ENCODE measurements around the gene CAMK1G. TPM values are rescaled to one million over a fixed set of nuclear protein-coding genes. Genes with fewer than 3 reads are reported as not detected.

CAMK1G gene
- total and polyA plus RNA-seq, 2 experiments from 2014 or later: 0.11 TPM; not detected in 1

GRCh38 chr1:209577346-209577745 lies 6.2 kb upstream of the CAMK1G start:
- TF ChIP-seq EZH2 (IDR thresholded peaks at IDR 0.05; ENCODE audit: insufficient read depth, poor library complexity, severe bottlenecking) (no peak), EZH2phosphoT487 (IDR thresholded peaks at IDR 0.05; ENCODE audit: insufficient read depth, low read depth) (no peak)
- no peak overlapping the region for H3K27ac ChIP-seq
- no peaks in the 10 kb centered on the region for H3K9me3 ChIP-seq (ENCODE audit: low read depth)
- H3K9ac ChIP-seq: no peak overlapping the region
- in situ Hi-C loops (cut with MboI): loop anchor here (5.0 to 25.0 kb wide), 2 partner anchors 110 to 410 kb away; no protein-coding TSS in a partner anchor
- no peaks in the 10 kb centered on the region for H4K20me1 ChIP-seq (ENCODE audit: insufficient read depth)
- no peaks in the 10 kb centered on the region for H3K79me2 ChIP-seq (ENCODE audit: insufficient read depth)
- no peaks in the 10 kb centered on the region; the same call in 1 of the 2 replicates for H3F3A ChIP-seq (ENCODE audit: insufficient read depth)
- no peaks in the 10 kb centered on the region for H3K36me3 ChIP-seq (ENCODE audit: low read depth)
- H3K9me2 ChIP-seq (ENCODE audit: insufficient read depth): no peaks in the 10 kb centered on the region
- peak; percentile 40 for DNase-seq
- H3K27me3 ChIP-seq (replicated peaks; ENCODE audit: insufficient read depth): peaks cover 6% of the 10 kb centered on the region; the same call in 1 of the 2 replicates
- H2AFZ ChIP-seq: no peak overlapping the region
- 75 to 82% methylated on average over 3 of the region's 3 CpGs for WGBS, 2 experiments (ENCODE audit: low coverage in 1 of 2, low lambda C conversion rate in 2 of 2, missing lambda C conversion rate in 2 of 2)
- H3K4me3 ChIP-seq: no peak overlapping the region
- H3K4me2 ChIP-seq (ENCODE audit: unreplicated experiment): no peak overlapping the region
- H3K4me1 ChIP-seq (ENCODE audit: insufficient read depth): no peaks in the 10 kb centered on the region; the same call in 1 of the 2 replicates

GRCh38 chr1:209580577-209580976 lies 2.9 kb upstream of the CAMK1G start:
- no peak for TF ChIP-seq EZH2 (IDR thresholded peaks at IDR 0.05; ENCODE audit: insufficient read depth, poor library complexity, severe bottlenecking)
- no peak for TF ChIP-seq EZH2phosphoT487 (IDR thresholded peaks at IDR 0.05; ENCODE audit: insufficient read depth, low read depth)

GRCh38 chr1:209584231-209584672 lies 738 bp downstream of the CAMK1G start:
- H3K9me2 ChIP-seq (ENCODE audit: insufficient read depth): no peaks in the 10 kb centered on the region
- no peaks in the 10 kb centered on the region for H3K79me2 ChIP-seq (ENCODE audit: insufficient read depth)
- no peaks in the 10 kb centered on the region for H4K20me1 ChIP-seq (ENCODE audit: insufficient read depth)
- peaks cover 8% of the 10 kb centered on the region; the same call in 1 of the 2 replicates for H3K4me1 ChIP-seq (ENCODE audit: insufficient read depth)
- TF ChIP-seq EZH2 (IDR thresholded peaks at IDR 0.05; ENCODE audit: insufficient read depth, poor library complexity, severe bottlenecking) (no peak), EZH2phosphoT487 (IDR thresholded peaks at IDR 0.05; ENCODE audit: insufficient read depth, low read depth) (no peak)
- in situ Hi-C loops (cut with MboI): loop anchor here (25.0 kb wide), 1 partner anchor 403 kb away; no protein-coding TSS in a partner anchor
- no peaks in the 10 kb centered on the region for H3K9me3 ChIP-seq (ENCODE audit: low read depth)
- H3K27ac ChIP-seq: no peak overlapping the region
- H3K36me3 ChIP-seq (ENCODE audit: low read depth): no peaks in the 10 kb centered on the region
- H3K27me3 ChIP-seq (replicated peaks; ENCODE audit: insufficient read depth): peaks cover 29% of the 10 kb centered on the region
- WGBS, 2 experiments (ENCODE audit: low coverage in 1 of 2, low lambda C conversion rate in 2 of 2, missing lambda C conversion rate in 2 of 2): 15 to 16% methylated on average over 13 of the region's 13 CpGs
- peak overlapping the region; percentile 56 for H3K4me2 ChIP-seq (ENCODE audit: unreplicated experiment)
- no peak overlapping the region; the same call in 1 of the 2 replicates for H3K4me3 ChIP-seq
- no peak overlapping the region for H3K9ac ChIP-seq
- no peak overlapping the region for H2AFZ ChIP-seq
- H3F3A ChIP-seq (ENCODE audit: insufficient read depth): no peaks in the 10 kb centered on the region; the same call in 1 of the 2 replicates
- no peak for DNase-seq

More at GRCh38 chr1:209580577-209580976, 2.9 kb upstream of the CAMK1G start:
- Histone ChIP-seq H2AFZ (no peak overlapping the region), H3K79me2 (ENCODE audit: insufficient read depth) (no peaks in the 10 kb centered on the region), H3K36me3 (ENCODE audit: low read depth) (no peaks in the 10 kb centered on the region), H3K9ac (no peak overlapping the region), H3K4me1 (ENCODE audit: insufficient read depth) (peaks cover 8% of the 10 kb centered on the region; the same call in 1 of the 2 replicates), H3K9me2 (ENCODE audit: insufficient read depth) (no peaks in the 10 kb centered on the region), H3K27ac (no peak overlapping the region), H3K4me2 (ENCODE audit: unreplicated experiment) (no peak overlapping the region), H4K20me1 (ENCODE audit: insufficient read depth) (no peaks in the 10 kb centered on the region), H3K4me3 (no peak overlapping the region), H3K9me3 (ENCODE audit: low read depth) (no peaks in the 10 kb centered on the region), H3K27me3 (replicated peaks; ENCODE audit: insufficient read depth) (peaks cover 21% of the 10 kb centered on the region), H3F3A (ENCODE audit: insufficient read depth) (no peaks in the 10 kb centered on the region; the same call in 1 of the 2 replicates)
- in situ Hi-C loops (cut with MboI): loop anchor here (25.0 kb wide), 1 partner anchor 407 kb away; no protein-coding TSS in a partner anchor
- WGBS, 2 experiments (ENCODE audit: low coverage in 1 of 2, low lambda C conversion rate in 2 of 2, missing lambda C conversion rate in 2 of 2): 53 to 58% methylated on average over 2 of the region's 2 CpGs
- peak; percentile 31 for DNase-seq

GRCh38 chr1:209585197-209585596 lies 1.7 kb downstream of the CAMK1G start:
- in situ Hi-C loops (cut with MboI): loop anchor here (25.0 kb wide), 1 partner anchor 402 kb away; no protein-coding TSS in a partner anchor
- Histone ChIP-seq H3K9ac (no peak overlapping the region), H3K79me2 (ENCODE audit: insufficient read depth) (no peaks in the 10 kb centered on the region), H3K4me1 (ENCODE audit: insufficient read depth) (peaks cover 8% of the 10 kb centered on the region; the same call in 1 of the 2 replicates), H3K9me3 (ENCODE audit: low read depth) (no peaks in the 10 kb centered on the region), H2AFZ (no peak overlapping the region), H3F3A (ENCODE audit: insufficient read depth) (no peaks in the 10 kb centered on the region; the same call in 1 of the 2 replicates), H4K20me1 (ENCODE audit: insufficient read depth) (no peaks in the 10 kb centered on the region), H3K4me3 (peak overlapping the region; percentile 53), H3K36me3 (ENCODE audit: low read depth) (no peaks in the 10 kb centered on the region), H3K4me2 (ENCODE audit: unreplicated experiment) (peak overlapping the region; percentile 62), H3K27ac (no peak overlapping the region), H3K9me2 (ENCODE audit: insufficient read depth) (no peaks in the 10 kb centered on the region), H3K27me3 (replicated peaks; ENCODE audit: insufficient read depth) (peaks cover 29% of the 10 kb centered on the region)
- 37 to 38% methylated on average over 5 of the region's 5 CpGs for WGBS, 2 experiments (ENCODE audit: low coverage in 1 of 2, low lambda C conversion rate in 2 of 2, missing lambda C conversion rate in 2 of 2)
- no peak for DNase-seq
- no peak for TF ChIP-seq EZH2phosphoT487 (IDR thresholded peaks at IDR 0.05; ENCODE audit: insufficient read depth, low read depth)
- no peak for TF ChIP-seq EZH2 (IDR thresholded peaks at IDR 0.05; ENCODE audit: insufficient read depth, poor library complexity, severe bottlenecking)
